HG03139 (cell line): ENCODE results near the gene FKBP9.

Source experiments
- ATAC-seq: cut with Tn5 transposase; IDR thresholded peaks from one replicate; pipeline ENCODE4 v1.9.1; 2021; ENCODE audit not compliant: unreplicated experiment

FKBP9 gene

GRCh38 chr7:33054261-33054964, 97.2 kb downstream of the FKBP9 start:
- ATAC-seq: no peak

GRCh38 chr7:33055158-33055557, 97.9 kb downstream of the FKBP9 start:
- ATAC-seq: no peak
